Activated CD8-positive, alpha-beta memory T cell treated with anti-CD3 and anti-CD28 coated beads, Interleukin-2, amount 10 ng/mL, durations not matched to agents 7 days and 5 days (primary cell): ENCODE measurements around the gene BCLAF1. TPM values are rescaled to one million over a fixed set of nuclear protein-coding genes. Genes with fewer than 3 reads are reported as not detected.

Experiments used
- total RNA-seq, 2 experiments: library from RNA; stranded (reverse); gene quantifications; one replicate each; pipeline ENCODE4 v1.2.3, GENCODE V29; 2021

The BCLAF1 gene
- total RNA-seq, 2 experiments from 2014 or later, result 127 to 179 TPM

Other genes with a start within 250 kb of the BCLAF1 start
- 10 to 100 TPM; 31.8 to 35.8 TPM for gene MTFR2, start 39.5 kb downstream of the BCLAF1 start, total RNA-seq